MM.1S (cell line): ENCODE data around the gene HMGB2.

ENCODE experiments used
- CTCF ChIP-seq: fragments of 300-600 bp; sonication (generic); IDR thresholded peaks from 2 replicates; pipeline ENCODE4 v1.5.1; 2016; ENCODE audit warnings: antibody characterized with exemption, low read length, mixed read lengths
- EZH2 ChIP-seq: fragments of 300-600 bp; sonication (generic); optimal IDR thresholded peaks from 2 replicates; pipeline ENCODE3; 2017; ENCODE audit warnings: low read depth, mild to moderate bottlenecking, antibody characterized with exemption, low read length, mixed read lengths
- EZH2phosphoT487 ChIP-seq: fragments of 300-600 bp; sonication (generic); IDR thresholded peaks from 2 replicates; pipeline ENCODE4 v1.6.1; 2018; ENCODE audit warnings: antibody characterized with exemption, low read length

GRCh38 chr4:173367946-173368345 lies 33.8 kb upstream of the HMGB2 start:
- TF ChIP-seq CTCF (no peak), EZH2phosphoT487 (no peak), EZH2 (no peak)
